ENCODE measurements around the gene CNN2. TPM values are rescaled to one million over a fixed set of nuclear protein-coding genes. Genes with fewer than 3 reads are reported as not detected.

The CNN2 gene
- total and polyA plus RNA-seq, 2 of the 8 experiments (the other 6 are each of a cell fraction or from before 2014, with no cell fraction given) = 189 to 551 TPM

- TF ChIP-seq, protein P1, sequence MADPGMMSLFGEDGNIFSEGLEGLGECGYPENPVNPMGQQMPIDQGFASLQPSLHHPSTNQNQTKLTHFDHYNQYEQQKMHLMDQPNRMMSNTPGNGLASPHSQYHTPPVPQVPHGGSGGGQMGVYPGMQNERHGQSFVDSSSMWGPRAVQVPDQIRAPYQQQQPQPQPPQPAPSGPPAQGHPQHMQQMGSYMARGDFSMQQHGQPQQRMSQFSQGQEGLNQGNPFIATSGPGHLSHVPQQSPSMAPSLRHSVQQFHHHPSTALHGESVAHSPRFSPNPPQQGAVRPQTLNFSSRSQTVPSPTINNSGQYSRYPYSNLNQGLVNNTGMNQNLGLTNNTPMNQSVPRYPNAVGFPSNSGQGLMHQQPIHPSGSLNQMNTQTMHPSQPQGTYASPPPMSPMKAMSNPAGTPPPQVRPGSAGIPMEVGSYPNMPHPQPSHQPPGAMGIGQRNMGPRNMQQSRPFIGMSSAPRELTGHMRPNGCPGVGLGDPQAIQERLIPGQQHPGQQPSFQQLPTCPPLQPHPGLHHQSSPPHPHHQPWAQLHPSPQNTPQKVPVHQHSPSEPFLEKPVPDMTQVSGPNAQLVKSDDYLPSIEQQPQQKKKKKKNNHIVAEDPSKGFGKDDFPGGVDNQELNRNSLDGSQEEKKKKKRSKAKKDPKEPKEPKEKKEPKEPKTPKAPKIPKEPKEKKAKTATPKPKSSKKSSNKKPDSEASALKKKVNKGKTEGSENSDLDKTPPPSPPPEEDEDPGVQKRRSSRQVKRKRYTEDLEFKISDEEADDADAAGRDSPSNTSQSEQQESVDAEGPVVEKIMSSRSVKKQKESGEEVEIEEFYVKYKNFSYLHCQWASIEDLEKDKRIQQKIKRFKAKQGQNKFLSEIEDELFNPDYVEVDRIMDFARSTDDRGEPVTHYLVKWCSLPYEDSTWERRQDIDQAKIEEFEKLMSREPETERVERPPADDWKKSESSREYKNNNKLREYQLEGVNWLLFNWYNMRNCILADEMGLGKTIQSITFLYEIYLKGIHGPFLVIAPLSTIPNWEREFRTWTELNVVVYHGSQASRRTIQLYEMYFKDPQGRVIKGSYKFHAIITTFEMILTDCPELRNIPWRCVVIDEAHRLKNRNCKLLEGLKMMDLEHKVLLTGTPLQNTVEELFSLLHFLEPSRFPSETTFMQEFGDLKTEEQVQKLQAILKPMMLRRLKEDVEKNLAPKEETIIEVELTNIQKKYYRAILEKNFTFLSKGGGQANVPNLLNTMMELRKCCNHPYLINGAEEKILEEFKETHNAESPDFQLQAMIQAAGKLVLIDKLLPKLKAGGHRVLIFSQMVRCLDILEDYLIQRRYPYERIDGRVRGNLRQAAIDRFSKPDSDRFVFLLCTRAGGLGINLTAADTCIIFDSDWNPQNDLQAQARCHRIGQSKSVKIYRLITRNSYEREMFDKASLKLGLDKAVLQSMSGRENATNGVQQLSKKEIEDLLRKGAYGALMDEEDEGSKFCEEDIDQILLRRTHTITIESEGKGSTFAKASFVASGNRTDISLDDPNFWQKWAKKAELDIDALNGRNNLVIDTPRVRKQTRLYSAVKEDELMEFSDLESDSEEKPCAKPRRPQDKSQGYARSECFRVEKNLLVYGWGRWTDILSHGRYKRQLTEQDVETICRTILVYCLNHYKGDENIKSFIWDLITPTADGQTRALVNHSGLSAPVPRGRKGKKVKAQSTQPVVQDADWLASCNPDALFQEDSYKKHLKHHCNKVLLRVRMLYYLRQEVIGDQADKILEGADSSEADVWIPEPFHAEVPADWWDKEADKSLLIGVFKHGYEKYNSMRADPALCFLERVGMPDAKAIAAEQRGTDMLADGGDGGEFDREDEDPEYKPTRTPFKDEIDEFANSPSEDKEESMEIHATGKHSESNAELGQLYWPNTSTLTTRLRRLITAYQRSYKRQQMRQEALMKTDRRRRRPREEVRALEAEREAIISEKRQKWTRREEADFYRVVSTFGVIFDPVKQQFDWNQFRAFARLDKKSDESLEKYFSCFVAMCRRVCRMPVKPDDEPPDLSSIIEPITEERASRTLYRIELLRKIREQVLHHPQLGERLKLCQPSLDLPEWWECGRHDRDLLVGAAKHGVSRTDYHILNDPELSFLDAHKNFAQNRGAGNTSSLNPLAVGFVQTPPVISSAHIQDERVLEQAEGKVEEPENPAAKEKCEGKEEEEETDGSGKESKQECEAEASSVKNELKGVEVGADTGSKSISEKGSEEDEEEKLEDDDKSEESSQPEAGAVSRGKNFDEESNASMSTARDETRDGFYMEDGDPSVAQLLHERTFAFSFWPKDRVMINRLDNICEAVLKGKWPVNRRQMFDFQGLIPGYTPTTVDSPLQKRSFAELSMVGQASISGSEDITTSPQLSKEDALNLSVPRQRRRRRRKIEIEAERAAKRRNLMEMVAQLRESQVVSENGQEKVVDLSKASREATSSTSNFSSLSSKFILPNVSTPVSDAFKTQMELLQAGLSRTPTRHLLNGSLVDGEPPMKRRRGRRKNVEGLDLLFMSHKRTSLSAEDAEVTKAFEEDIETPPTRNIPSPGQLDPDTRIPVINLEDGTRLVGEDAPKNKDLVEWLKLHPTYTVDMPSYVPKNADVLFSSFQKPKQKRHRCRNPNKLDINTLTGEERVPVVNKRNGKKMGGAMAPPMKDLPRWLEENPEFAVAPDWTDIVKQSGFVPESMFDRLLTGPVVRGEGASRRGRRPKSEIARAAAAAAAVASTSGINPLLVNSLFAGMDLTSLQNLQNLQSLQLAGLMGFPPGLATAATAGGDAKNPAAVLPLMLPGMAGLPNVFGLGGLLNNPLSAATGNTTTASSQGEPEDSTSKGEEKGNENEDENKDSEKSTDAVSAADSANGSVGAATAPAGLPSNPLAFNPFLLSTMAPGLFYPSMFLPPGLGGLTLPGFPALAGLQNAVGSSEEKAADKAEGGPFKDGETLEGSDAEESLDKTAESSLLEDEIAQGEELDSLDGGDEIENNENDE (IDR thresholded peaks at IDR 0.05; ENCODE audit: insufficient replicate concordance, low read length) = no peak
- TF ChIP-seq GABPA (IDR thresholded peaks at IDR 0.05; ENCODE audit: borderline replicate concordance, insufficient read depth, low read length) = no peak
- TF ChIP-seq TEAD4 (IDR thresholded peaks at IDR 0.05; ENCODE audit: low read depth, low read length) = no peak
- TF ChIP-seq EGR1 (IDR thresholded peaks at IDR 0.05; ENCODE audit: borderline replicate concordance, low read depth, low read length) = no peak
- TF ChIP-seq USF2 (IDR thresholded peaks at IDR 0.05; ENCODE audit: low read length) = no peak
- no peak for TF ChIP-seq E2F6 (IDR thresholded peaks at IDR 0.05)
- TF ChIP-seq ASH2L (IDR thresholded peaks at IDR 0.05; ENCODE audit: low read length) = no peak
- TF ChIP-seq CBX5 (IDR thresholded peaks at IDR 0.05; ENCODE audit: low read depth, low read length) = no peak
Measured at GRCh38 chr19:1040476-1041271, 14.3 kb downstream of the CNN2 start (continued).

All from H1 (cell line).